GM18511 (cell line): ENCODE measurements around the gene RTEL1.
"Not testable (repeated sequence)": the region's sequence is repeated elsewhere in the genome, so short reads cannot be mapped to it uniquely, and the experiment has no call there.

Experiments
- ATAC-seq: cut with Tn5 transposase; IDR thresholded peaks from one replicate; pipeline ENCODE4 v1.9.1; 2021; ENCODE audit warnings: mild to moderate bottlenecking, moderate library complexity; ENCODE audit not compliant: unreplicated experiment

Gene RTEL1

DNA sequence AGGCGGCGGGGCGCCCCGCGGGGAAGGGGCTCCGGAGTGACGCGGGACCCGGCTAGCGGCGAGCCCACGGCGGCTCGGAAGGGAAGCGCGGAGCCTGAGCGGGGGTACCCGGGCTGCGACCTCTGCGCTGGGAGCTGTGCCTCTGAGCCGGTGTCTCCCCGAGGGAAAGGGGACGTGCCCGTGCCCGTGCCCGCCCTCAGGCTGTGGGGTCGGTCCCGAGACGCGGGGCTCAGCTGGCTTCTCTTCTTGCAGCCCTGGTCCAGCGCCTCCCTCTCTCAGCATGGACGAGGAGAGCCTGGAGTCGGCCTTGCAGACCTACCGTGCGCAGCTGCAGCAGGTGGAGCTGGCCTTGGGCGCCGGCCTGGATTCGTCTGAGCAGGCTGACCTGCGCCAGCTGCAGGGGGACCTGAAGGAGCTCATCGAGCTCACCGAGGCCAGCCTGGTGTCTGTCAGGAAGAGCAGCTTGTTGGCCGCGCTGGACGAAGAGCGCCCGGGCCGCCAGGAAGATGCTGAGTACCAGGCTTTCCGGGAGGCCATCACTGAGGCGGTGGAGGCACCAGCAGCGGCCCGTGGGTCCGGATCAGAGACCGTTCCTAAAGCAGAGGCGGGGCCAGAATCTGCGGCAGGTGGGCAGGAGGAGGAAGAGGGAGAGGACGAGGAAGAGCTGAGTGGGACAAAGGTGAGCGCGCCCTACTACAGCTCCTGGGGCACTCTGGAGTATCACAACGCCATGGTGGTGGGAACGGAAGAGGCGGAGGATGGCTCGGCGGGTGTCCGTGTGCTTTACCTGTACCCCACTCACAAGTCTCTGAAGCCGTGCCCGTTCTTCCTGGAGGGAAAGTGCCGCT lies 50.4 kb downstream of the RTEL1 start:
- ATAC-seq: peak; percentile 11

DNA sequence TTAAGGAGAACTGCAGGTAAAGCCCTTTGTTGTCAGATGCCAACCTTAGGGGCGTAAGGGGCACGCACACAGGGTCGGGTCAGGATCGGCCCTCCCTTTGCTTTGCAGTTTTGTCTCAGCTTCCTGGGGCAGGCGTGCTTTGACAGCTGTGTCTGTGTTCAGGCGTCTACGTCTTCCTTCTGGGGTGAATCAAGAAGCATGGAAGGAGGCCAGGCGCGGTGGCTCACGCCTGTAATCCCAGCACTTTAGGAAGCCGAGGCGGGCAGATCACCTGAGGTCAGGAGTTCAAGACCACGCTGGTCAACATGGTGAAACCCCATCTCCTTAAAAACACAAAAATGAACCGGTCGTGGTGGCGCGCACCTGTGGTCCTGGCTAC lies 51.0 kb downstream of the RTEL1 start:
- no peak for ATAC-seq

DNA sequence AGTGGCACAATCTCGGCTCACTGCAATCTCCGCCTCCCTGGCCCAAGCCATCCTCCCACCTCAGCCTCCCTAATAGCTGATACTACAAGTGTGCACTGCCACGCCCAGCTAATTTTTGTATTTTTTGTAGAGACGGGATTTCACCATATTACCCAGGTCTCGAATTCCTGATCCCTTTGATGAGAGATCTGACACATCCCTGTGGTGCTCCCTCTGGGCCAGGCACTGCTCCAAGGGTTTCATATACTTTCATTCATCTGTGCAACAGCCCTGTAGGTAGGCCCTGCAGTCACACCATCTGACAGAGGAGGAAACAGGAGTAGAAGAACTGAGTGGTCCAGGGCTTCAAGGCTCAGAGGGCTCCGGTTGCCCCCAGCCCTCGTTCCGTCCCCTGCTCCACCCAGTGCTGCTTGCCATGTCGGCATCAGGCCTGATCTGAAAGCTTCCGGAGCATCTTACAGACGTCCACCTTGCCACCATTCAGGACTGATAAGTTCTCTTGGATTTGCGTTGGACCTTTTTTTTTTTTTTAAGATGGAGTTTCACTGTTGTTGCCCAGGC lies 53.1 kb downstream of the RTEL1 start:
- no peak for ATAC-seq

DNA sequence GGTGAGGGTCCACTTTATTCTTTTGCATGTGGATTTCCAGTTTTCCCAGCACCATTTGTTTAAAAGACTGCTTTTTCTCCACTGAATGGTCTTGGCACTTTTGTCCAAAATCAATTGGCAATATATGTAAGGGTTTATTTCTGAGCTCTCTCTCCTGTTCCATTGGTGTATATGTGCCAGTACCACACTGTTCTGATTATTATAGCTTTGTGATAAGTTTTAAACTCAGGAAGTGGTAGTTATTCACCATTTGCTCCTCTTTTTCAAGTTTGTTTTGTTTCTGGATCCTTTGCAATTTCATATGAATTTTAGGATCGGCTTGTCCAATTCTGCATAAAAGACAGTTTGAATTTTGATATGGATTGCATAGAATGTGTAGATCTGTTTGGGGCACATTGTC lies 54.1 kb downstream of the RTEL1 start:
- ATAC-seq: no peak

DNA sequence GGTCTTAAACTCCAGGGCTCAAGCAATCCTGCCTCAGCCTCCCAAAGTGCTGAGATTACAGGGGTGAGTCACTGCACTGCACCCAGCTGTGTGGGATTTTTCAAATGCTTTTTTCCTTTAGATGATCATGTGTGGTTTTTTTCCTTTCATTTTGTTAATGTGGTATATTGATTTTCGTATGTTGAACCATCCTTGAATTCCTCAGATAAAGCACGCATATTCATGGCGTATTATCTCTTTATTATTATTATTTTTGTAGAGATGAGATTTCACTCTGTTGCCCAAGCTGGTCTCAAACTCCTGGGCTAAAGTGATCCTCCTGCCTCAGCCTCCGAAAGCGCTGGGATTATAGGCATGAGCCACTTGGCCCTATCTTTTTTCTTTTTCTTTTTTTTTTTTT lies 56.7 kb downstream of the RTEL1 start:
- ATAC-seq: no peak

DNA sequence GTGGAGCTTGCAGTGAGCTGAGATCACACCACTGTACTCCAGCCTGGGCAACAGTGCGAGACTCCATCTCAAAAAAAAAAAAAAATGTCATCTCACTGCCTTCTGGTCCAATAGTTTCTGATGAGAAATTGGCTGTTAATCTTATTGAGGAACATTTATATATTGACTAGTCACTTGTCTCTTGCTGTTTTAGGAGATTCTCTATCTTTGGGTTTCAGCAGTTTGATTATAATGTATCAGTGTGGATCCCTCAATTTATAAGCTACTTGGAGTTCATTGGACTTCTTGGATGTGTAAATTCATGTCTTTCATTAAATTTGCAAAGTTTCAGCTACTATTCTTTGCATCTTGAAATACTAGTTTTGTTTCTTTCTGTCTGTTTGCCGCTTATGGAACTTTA lies 60.9 kb downstream of the RTEL1 start:
- ATAC-seq: no peak

DNA sequence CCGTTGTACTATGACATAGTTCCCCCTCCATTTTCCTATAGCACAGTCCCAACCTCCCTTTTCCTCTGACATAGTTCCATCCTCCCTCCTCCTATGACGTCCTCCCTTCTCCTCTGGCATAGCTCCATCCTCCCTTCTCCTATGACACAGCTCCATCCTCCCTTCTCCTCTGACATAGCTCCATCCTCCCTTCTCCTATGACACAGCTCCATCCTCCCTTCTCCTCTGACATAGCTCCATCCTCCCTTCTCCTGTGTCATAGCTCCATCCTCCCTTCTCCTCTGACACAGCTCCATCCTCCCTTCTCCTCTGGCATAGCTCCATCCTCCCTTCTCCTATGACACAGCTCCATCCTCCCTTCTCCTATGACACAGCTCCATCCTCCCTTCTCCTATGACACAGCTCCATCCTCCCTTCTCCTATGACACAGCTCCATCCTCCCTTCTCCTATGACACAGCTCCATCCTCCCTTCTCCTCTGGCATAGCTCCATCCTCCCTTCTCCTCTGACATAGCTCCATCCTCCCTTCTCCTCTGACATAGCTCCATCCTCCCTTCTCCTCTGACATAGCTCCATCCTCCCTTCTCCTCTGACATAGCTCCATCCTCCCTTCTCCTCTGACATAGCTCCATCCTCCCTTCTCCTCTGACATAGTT lies 65.0 kb downstream of the RTEL1 start:
- not testable (repeated sequence) for ATAC-seq

DNA sequence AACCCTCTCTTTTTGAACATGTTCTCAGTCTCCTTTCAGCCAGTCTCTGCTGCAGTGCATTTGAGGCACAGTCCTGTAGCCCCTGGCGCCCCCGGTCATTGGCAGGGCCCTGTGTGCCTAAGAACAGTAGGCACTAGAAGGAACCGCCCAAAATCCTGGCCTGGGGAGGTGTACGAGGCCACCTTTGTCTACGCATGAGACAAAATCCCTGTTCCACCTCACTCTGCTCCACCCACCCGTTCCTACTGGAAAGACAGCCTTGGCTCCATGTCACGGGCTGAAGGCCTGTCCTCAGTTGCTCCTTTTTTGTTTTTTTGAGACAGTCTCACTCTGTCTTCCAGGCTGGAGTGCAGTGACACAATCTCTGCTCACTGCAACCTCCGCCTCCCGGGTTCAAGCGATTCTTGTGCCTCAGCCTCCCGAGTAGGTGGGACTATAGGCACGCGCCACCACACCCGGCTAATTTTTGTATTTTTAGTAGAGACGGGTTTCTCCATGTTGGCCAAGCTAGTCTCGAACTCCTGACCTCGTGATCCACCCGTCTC lies 72.1 kb downstream of the RTEL1 start:
- ATAC-seq: not testable (repeated sequence)

DNA sequence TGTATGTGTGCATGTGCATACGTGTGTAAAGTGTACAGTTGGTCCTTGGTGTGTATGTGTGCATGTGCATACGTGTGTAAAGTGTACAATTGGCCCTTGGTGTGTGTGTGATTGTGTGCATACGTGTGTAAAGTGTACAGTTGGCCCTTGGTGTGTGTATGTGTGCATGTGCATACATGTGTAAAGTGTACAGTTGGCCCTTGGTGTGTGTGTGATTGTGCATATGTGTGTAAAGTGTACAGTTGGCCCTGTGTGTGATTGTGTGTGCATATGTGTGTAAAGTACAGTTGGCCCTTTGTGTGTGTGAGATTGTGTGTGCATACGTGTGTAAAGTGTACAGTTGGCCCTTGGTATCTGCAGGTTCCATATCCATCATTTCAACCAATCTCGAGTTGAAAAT lies 73.3 kb downstream of the RTEL1 start:
- ATAC-seq: no peak

DNA sequence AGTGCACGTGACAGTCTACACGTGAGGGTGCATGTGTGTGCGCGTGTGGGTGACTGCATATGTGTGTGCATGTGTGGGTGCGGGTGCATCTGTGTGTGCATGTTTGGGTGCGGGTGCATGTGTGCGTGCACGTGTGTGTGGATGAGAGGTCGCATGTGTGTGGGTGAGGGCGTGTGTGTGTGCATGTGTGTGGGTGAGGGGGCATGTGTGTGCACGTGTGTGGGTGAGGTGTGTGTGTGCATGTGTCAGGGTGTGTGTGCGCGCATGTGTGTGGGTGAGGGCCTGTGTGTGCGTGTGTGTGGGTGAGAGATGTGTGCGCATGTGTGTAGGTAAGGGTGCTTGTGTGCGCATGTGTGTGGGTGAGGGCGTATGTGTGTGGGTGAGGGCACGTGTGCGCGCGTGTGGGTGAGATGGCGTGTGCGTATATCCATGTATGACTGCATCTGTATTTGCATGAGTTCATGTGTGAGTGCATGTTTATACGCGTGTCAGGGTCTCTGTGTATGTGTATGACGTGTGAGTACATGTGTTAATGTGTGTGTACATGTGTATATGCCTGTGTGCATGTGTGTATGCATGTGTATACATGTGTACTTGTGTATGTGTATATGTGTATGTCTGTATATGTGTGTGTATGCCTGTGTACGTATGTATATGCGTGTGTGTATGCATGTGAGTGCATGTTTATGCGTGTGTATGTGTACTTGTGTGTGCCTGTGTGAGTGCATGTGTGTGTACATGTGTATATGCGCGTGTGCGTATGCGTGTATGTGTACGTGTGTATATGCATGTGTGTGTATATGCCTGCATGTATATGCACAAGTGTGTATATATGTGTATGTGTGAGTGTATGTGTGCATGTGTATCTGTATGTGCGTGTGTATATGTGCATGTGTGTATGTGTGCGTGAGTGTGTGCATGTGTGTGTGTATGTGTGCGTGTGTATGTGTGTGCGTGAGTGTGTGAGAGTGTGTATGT lies 74.3 kb downstream of the RTEL1 start:
- ATAC-seq: no peak

DNA sequence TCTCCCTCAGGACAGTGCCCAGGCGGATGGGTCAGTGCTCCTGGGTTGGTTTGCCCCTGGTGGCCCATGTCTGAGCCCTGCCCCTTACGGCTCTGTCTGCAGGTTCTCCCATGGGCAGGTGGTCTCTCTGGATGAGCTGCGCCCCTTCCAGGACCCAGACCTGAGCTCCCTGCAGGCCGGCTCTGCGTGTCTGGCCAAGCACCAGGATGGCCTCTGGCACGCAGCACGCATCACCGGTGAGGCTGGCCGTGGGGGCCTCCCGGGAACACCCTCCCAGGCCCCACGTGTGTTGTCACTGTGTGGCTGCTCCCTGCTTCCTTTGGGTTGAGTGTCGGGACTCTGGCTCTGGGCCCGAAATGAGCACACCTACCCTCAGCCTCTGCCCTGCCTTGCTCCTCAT lies 75.0 kb downstream of the RTEL1 start:
- ATAC-seq: no peak

DNA sequence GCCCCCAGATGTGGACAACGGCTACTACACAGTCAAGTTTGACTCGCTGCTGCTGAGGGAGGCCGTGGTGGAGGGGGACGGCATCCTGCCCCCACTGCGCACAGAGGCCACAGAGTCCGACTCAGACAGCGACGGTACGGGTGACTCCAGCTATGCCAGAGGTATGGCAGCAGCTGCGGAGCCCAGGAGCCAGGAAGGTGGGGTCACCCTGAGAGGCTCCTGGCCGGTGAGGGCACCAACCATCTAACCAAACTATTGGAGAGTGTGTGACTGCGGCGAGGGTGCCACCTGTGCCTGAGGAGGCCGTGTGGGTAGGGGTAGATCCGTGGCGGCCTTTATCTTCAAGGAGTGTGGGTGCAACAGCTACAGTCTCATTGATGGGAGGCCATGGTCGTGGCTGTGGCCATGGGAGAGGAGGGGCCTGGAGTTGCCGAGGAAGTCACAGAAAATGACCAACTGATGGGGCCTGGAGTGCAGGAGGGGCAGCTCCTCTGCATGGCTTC lies 75.5 kb downstream of the RTEL1 start:
- ATAC-seq: no peak

DNA sequence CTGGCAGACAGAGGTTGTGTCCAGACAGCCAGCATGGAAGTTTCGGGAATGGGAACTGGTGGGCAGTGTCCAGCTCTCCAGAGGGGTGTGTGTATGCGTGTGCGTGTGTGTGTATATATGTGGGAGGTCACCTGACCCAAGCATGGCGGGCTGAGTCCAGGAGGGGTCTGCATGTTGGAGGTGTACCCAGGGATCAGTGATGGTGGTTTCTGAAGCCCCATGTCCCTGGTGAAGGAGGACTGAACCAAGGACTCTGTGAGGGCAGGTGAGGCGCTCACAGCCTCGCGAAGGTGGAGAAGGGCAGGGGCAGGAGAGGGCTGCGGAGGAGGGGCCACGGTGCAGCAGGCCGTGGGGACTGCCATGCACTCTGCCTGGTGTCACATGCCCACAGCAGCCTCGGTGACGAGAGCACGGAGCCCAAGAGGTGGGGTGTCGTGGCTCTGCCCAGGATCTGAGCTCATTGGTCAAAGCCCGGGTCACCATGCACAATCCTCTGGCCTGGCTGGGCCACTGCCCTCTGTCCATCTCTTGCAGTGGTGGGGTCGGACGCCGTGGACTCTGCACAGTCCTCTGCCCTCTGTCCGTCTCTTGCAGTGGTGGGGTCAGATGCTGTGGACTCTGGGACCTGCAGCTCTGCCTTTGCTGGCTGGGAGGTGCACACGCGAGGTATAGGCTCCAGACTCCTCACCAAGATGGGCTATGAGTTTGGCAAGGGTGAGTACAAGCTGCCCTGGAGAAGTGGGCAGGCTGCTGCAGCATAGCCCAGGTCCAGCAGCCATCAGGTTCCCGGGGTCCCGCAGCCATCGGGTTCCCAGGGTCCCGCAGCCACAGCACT lies 76.2 kb downstream of the RTEL1 start:
- no peak for ATAC-seq

DNA sequence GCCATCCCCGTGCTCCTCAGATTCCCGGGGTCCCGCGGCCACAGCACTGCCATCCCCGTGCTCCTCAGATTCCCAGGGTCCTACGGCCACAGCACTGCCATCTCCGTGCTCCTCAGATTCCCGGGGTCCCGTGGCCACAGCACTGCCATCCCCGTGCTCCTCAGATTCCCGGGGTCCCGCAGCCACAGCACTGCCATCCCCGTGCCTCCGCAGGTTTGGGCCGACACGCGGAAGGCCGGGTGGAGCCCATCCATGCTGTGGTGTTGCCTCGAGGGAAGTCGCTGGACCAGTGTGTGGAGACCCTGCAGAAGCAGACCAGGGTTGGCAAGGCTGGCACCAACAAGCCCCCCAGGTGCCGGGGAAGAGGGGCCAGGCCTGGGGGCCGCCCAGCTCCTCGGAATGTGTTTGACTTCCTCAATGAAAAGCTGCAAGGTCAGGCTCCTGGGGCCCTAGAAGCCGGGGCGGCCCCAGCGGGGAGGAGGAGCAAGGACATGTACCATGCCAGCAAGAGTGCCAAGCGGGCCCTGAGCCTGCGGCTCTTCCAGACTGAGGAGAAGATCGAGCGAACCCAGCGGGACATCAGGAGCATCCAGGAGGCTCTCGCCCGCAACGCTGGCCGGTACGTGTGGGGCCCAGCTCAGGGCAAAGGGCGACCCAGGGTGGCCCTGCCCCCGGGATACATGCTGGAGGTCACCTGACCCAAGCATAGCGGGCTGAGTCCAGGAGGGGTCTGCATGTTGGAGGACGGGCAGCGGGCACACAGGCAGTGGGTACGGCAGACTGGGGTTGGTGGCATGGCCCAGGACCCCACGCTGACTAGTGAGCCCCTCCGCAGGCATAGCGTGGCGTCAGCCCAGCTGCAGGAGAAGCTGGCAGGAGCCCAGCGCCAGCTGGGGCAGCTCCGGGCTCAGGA lies 77.1 kb downstream of the RTEL1 start:
- no peak for ATAC-seq

DNA sequence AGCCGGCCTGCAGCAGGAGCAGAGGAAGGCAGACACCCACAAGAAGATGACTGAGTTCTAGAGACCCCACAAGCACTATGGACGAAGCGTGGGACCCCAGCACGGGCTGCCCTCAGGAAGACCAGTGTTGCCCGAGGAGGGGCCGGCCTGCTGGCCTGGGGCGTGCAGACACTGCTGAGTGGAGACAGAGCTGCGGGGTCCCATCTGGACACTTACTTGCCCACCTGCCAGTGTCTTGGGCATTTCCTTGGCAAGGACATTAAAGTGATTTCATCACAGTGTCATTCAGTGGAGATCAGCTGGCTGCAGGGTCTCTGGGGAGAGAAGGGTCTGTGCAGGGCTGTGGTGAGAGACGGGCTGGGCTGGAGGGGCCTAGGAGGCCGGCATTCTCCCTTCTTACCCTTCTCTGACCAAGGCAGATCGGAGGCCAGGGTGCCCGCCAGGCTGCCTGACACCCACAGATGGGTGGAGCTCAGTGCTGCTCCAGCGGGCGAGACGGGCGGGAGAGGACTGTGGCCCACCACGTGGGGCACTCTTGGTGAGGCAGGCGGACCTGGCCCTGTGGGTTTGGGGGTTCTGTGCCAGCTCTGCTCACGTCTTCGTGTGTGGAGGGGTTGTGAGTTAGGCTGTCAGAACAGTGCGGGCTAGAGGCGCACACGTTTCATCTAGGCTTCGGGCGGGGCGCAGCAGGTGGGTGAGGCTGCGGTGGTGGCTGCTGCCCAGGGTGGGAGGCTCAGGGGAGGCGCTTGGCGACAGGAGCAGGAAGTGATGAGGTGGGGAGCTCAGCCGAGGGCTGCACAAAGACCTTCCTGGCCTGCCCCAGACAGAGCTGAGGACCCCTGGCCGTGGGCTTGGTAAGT lies 78.0 kb downstream of the RTEL1 start, which contains the start of gene LIME1:
Gene LIME1 (plus strand): TSS at position 806 of the 860 bp plus-strand sequence. CDS start 886 bp downstream, outside the sequence.
- no peak for ATAC-seq

DNA sequence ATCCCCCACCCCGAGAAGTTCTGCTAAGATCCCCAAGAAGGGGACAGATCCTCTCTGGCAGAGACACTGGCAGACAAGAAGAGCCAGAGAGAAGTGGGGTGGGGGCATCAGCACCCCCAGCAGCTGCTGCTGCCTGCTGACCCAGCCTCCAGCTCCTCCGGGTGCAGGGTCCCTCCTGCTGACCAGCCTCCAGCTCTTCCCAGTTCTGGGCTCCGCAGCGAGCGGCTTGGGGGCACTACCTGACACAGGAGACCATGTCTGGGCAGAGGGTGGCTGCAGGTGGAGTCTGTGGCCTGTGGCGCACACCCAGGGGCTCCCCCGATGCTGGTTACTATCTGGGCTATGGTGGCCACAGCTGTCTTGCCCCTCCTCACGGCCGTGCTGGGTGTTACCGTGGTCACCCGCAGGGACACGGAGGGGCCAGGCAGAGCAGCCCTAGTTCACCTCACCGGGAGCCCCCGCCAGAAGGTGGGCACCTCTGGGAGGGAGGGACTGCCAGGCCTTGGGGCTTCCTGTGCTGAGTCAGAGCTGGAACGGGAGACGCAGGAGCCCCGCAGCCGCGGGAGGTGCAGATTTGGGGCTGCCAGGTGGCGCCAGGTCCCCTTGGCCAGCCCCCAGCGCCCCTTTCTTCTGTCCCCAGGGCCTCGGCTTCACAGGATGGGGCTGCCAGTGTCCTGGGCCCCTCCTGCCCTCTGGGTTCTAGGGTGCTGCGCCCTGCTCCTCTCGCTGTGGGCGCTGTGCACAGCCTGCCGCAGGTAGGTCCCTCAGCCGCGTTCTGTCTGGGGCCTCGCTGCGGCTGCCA lies 79.0 kb downstream of the RTEL1 start:
- no peak for ATAC-seq

DNA sequence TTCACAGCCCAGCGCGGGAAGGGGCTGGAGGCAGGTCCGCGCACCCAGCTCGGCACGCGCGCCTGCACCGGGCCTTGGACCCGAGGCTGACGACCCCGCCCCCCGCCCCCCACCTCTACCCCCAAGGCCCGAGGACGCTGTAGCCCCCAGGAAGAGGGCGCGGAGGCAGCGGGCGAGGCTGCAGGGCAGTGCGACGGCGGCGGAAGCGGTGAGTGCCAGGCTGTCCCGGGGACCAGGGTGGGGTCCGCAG lies 79.5 kb downstream of the RTEL1 start:
- ATAC-seq: no peak
